Body of pancreas (tissue), 4 donors: ENCODE data around the gene PARP1.

Experiments used
- CTCF ChIP-seq, 7 experiments: fragments of 450-650 bp in 4 of 7; fragments of 200-600 bp in 3 of 7; sonication (generic) in 3 of 7; IDR thresholded peaks; one replicate each; pipeline ENCODE4 v1.5.1; 2016 to 2019; ENCODE audit warnings: antibody characterized with exemption in 7 of 7
- POLR2A ChIP-seq, 3 donors: fragments of 450-650 bp; IDR thresholded peaks; one replicate each; pipeline ENCODE4 v1.6.1; 2016; ENCODE audit warnings: antibody characterized with exemption in 3 of 3, mild to moderate bottlenecking in 2 of 3

- TF ChIP-seq CTCF (IDR thresholded peaks at IDR 0.05) = no peak
- no peak for TF ChIP-seq POLR2A (IDR thresholded peaks at IDR 0.05)
These were observed 22.2 kb upstream of the PARP1 start for GRCh38 chr1:226429858-226430715.
